Mucosa of gallbladder (tissue), 1 donor: Measurements from ENCODE around the gene TRIM63. TPM values are rescaled to one million over a fixed set of nuclear protein-coding genes. Genes with fewer than 3 reads are reported as not detected.
"Not testable (repeated sequence)": the region's sequence is repeated elsewhere in the genome, so short reads cannot be mapped to it uniquely, and the experiment has no call there.

Experiments used
- DNase-seq: peaks from one replicate; pipeline ENCODE4 v3.0.0-alpha.2; 2020; ENCODE audit warnings: low spot score
- total RNA-seq: library from RNA; stranded (reverse); gene quantifications from one replicate; pipeline ENCODE4 v1.2.1, GENCODE V29; 2021
- donor health status: DM: no; HTN: no; CAD: no.

TRIM63 gene
- 6.1 TPM for total RNA-seq

DNA sequence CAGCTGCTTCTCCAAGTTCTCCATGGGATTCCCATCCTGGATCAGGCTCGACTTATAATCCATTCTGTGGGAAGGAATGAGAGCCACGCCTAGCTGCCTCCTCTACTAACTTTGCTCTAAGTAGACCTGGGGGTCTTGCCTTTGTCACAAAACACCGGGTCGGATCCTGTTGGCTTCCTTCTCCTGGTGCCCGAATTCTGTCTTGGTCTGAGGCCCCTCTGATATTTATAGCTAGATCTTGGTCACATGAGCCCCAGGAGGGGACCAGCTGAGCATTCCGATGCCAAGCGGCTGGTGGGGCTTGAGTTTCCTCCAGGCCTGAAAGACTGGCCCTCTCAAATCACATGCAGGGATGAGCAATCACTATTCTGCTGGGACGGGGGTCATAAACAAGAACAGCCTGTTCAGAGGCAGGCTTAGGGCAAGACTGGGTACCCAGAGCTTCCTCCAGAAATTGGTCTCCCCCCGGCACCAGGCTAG lies at the start of gene TRIM63:
TRIM63 (minus strand) TSS at position 199 of the 480 bp plus-strand sequence; CDS start at position 63, 136 bp downstream.
- DNase-seq = no peak

DNA sequence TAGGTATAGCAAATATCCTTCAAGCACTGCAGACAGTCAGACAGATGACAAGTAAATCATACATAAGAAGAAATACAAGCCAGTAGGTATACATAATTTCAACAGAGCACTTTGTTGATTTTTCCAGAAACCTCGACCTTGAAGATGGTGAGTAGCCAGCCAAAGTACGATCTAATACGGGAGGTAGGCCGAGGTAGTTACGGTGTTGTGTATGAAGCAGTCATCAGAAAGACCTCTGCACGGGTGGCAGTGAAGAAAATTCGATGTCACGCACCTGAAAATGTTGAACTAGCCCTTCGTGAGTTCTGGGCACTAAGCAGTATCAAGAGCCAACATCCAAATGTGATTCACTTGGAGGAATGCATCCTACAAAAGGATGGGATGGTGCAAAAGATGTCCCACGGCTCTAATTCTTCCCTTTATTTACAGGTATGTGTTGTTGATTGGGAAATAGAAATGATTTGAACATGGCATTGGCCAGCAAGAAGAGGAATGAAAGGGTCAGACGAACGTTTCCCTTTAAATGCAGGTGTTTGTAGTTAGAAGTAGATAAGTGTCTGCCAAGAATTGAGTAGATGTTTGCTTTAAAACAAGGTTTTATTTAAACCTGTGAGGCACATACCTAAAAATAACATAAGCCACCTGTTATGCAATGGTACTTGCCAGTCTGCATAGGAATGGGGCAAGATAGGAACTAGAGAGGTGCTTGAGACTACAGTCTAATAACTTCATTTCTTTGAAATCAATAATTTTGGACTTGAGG lies 46.9 kb upstream of the TRIM63 start:
- no peak for DNase-seq

DNA sequence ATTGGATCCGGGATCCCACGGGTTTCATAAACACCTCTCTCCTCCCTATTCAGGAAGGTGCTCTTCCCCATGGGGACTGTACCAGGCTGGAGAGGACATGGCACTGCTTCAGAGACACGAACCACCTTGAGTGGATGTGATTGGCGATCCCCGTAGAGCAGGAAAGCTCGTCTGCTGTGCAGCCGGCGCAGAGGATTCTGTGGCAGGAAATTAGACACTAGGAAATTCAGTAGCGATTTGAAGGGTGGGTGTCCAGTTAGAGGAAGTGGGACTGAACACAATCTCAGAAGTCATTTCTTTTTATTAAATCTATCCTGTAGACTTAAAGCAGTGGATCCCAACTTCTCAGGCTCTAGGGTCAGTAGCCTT lies 45.0 kb upstream of the TRIM63 start:
- DNase-seq = no peak

DNA sequence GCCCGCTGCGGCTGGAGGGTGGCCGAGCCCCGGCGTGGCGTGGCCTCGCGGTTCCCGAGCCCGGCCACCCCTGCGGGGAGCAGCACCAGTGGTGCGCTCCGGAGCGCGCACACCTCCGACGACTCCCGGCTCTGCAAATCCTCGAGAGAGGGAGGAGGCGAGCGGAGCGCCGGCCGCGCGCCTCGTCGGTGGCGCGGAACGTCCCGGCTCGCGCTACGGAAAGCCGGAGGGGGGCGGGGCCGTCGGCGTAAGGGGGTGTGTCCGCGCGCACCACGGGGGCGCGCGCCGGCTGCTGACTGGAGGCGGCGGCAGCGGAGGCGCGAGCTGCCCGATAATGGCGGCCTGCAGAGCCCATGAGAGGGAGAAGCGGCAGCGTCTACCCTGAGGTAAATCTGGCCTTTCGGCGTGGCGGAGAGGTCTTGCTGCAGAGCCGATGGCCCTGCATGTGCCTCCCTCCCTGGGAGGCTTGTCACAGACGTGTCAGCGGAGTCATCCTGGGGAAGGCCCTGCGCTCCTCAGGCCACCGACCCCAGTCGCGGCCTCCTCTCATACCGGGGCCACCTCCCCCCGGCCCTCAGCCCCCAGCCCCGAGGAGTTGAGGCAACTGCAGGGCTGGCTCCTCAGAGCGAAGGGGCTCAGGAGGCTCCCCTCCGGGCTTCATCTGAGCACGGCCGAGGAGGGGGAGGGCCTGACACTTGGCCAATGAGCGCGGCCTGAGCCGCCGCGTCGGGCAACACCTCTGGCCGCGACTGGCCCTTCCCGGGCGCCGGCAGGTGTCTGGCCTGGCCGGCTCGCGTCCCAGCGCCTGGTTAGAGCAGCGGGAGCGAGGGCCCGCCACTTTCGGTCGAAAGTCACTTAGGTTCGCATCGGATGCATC lies 44.3 kb upstream of the TRIM63 start, which contains the start of gene PDIK1L:
PDIK1L (plus strand) TSS at position 295 of the 877 bp plus-strand sequence. CDS start 2,485 bp downstream, outside the sequence.
- peak; percentile 96 for DNase-seq

DNA sequence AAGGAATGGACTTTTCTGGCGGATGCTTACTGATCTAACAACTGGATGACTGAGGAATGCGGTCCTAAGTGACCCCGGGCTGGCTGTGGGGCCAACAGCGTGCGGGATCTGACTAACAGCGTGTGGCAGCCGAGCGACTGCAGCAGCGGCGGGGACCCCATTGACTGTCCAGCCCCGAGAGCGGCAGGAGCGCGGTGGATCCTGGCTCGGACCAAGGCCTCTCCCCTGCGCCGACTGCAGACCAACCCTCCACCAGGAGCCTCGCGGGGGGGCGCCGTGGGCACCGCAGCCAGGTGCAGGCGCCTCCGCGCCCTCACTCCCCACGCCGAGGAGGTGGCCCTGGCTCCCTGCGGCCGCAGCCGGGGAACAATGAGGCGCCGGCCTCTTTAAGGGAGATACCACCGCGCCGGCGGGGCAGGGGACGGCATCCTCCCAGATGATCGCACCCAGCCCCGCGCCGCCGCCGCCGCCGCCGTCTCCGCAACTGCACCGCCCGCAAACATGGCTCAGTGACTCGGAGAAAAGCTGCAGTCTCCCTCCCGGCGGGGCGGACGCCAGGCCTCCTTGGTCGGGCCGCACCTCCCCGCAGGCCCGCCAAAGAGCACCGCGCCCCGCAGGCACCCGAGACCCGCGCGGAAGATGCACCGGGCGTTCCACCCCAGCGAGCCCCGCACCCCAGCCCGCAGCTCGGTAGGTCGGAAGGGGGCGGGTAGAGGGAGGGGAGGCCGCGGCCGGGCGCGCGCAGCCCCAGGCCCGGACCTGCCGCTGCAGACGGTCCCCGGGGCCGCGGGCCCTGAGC lies 43.5 kb upstream of the TRIM63 start:
- peak; percentile 79 for DNase-seq

DNA sequence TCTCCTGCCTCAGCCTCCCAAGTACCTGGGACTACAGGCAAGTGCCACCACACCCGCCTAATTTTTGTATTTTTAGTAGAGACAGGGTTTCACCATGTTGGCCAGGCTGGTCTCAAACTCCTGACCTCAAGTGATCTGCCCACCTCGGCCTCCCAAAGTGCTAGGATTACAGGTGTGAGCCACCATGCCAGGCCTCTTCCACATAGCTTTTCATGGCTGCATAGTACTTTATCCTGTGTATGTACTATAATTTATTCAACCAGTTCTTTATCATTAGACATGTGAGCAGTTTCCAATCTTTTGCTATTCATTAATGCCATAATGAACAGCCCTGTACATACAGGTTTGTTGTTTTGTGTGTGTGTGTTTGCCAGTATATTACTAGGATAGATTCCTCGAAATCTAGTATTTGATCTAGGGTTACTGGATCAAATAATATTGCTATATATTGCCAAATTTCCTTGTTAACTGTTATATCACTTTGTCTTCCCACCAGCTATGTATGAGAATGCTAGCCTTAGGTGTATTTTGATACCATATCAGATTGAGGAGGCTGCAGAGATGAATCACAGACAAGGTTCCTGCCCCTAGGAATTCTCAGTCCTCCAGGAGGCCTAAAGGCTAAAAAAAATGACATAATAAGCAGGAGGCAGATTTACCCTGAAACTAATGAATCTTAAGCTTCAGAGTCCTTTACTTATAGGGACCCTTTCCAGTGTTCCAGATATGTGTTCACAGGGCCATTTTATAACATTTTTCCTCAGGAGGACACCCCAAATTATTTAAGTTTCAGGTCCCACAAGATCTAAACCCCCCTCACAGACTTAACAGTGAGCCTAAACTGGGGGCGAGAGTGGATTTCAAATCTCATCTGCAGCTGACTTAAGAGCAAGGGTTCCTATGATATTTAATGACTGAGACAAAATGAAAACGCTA lies 42.1 kb upstream of the TRIM63 start:
- no peak for DNase-seq

DNA sequence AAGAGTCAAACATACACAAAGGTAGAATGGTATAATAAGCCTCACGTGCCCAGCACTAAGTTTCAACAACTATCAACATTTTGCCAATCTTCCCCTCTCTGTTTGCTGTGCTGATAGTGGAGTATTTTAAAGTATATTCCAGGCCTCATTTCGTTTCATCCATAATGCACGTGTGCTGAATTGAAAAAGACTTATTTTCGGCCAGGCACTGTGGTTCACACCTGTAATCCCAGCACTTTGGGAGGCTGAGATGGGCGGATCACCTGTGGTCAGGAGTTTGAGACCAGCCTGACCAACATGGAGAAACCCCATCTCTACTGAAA lies 37.8 kb upstream of the TRIM63 start:
- DNase-seq = not testable (repeated sequence)

DNA sequence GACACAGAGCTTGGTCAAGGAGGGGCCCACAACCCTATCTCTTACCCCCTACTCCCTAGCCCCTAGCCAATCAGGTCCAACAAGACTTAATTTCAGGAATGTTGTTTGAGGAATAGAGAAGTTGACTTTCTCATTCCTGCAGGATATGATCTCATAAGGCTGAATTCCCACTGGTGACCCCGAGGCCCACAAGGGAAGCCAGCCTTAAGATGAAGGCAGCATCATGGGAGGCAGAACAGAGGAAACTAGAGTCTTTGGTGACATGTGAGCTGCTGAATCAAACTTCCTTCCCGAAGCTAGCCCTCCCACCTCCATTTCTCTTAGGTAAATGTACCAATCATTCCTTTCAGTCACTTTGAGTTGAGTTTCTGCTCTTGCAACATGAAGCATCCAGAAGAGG lies 35.1 kb upstream of the TRIM63 start:
- no peak for DNase-seq

DNA sequence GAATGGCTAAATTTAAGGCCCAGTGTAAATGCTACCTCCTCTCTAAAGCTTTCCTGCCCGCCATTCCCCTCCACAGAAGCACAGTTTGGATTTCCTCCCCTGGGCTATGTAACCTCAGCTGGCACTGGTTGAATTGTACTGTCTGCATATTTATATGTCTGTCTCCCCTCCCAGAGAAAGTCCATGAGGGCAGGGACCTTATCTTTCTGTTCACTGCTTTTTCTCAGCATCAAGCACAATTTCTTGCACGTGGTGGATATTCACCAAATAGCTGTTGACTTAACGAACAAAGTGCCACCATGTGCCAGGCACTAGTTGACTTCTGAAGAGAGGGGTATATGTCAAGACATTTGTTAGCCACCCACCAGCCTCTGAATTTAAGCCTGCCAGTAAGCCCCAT lies 34.7 kb upstream of the TRIM63 start:
- no peak for DNase-seq

DNA sequence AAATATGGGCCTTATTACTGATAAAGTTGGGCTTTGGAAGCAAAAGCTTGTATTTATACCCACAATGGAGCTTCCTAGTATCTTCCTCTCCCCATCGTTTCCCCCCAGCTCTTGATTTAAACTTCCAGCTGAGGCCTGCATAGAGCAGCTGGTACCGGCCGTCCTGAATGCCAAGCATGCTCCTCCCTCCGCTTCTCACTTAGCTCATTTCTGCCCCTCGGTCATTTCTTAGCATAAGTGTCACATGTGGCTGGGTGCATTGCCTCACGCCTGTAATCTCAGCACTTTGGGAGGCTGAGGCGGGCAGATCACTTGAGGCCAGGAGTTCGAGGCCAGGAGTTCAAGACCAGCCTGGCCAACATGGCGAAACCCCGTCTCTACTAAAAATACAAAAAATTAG lies 32.8 kb upstream of the TRIM63 start:
- not testable (repeated sequence) for DNase-seq

DNA sequence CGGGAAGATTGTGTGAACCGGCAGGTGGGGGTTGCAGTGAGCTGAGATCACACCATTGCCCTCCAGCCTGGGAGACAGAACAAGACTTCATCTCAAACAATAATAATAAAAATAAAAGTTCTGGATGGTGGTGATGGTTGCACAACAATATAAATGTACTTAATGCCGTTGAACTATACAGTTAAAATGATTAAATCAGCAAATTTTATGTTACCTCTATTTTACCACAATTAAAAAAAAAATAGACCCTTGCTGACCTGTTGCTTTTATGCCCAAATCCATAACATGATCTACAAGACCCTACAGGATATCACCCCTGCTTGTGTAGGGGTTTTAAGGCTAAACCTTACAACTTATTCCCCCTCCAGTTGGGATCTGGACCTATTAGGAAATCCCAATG lies 32.4 kb upstream of the TRIM63 start:
- DNase-seq = no peak

DNA sequence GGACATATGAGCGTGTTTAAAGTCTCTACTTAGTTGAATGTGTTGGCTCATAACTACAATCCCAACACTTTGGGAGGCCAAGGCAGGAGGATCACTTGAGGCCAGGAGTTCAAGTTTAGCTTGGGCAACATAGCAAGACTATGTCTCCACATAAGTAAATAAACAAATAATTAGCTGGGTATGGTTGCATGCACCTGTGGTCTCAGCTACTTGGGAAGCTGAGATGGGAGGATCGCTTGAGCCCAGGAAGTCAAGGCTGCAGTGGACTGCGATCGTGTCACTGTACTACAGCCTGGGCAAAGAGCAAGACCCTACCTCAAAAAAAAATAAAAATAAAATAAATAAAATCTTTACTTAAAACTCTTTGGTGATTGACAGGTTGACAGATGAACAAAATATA lies 31.2 kb upstream of the TRIM63 start:
- DNase-seq = no peak

DNA sequence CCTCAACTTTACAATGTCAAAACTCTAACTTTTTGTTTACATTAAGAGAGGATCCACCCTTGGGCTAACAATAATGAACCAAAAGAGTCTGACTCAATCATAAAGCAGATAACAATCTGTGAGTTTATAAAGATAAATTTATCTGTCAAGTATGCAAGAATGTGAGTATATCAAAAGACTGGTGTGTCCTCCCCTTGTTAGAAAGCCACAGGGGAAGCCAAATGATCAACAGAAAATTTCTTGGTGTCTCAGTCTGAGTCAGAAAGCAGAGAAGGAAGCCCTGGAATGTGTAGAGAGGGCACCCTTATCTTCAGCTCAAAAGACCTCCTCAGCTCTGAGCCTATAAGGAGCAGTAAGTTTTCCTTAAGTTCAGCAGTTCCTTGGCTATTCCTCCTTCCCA lies 30.3 kb upstream of the TRIM63 start:
- no peak for DNase-seq

DNA sequence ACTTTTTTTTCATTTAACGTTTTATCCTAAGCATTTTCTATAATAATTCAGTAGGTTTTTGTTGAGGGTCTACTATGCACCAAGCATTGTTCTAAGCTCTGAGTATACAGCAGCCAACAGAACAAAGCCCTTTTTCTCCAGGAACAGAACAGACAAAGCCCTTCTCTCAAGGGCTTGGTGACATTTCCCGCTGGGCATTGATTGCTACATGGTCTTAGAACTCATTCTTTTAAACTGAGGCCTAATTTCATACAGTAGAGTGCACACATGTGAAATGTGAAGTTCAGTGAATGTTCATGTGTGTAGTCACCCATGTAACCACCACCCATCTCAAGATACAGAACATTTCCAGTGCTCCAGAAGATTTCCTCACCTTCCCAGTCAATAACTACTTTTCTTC lies 29.0 kb upstream of the TRIM63 start:
- DNase-seq = no peak

DNA sequence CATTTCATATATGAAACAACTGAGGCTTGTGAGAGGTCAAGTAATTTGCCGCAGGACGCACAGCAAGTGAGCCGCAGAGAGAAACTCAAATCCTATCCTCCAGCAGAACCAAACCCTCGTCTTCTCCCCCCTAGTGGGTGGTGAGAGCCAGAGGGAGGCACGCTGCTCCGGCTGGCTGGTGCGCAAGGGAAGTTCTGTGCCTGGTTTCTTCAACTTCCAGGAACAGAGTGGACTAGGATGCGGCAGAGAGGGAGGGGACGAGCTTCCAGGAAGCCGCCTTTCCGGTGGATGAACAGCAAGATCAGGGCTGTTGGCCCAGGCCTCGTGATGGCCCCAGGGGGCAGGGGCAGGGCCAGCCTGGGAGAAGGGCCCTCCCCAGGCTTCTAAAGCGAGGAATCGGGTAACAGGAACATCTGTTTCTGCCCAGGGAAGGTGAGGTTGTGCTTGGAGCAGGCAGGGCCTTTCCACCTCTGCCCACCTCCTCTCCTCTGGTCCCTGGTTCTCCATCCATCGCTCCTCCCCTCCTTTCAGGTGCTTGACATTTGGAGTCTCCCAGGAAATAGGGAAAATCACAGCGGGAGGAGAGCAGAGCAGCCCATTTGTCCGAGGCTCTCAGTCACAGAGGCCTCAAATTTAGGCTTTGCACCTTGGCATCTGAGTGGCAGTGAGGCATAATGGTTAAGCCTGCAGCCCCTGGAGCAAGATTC lies 27.4 kb upstream of the TRIM63 start:
- no peak for DNase-seq

DNA sequence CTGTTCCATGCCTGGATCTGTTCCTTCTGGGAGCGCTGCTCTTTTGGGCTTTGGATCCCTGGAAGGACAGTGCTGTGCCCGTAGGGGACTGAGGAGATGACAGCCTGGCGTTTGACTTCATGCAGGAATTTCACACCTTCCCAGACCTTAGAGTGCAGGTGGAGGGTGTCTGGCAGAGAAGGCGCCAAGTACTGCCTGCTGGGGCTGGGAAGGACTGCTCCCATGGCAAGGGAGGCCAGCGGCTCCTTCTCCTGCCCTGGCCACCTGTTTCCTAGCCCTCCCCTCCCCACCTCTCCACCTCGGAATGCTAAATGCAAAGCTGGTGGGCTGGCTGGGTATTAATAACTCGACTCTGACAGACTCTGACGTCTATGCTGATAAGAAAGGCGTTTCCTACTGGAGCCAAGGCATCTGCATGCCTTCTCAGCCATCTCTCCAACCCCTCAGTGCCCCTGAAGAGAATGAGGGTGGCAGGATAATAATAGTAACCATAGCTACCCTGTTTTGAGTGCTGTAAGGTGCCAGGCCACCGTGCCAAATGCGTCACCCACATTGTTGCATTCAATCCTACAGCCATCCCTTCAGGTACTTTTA lies 26.7 kb upstream of the TRIM63 start:
- no peak for DNase-seq

DNA sequence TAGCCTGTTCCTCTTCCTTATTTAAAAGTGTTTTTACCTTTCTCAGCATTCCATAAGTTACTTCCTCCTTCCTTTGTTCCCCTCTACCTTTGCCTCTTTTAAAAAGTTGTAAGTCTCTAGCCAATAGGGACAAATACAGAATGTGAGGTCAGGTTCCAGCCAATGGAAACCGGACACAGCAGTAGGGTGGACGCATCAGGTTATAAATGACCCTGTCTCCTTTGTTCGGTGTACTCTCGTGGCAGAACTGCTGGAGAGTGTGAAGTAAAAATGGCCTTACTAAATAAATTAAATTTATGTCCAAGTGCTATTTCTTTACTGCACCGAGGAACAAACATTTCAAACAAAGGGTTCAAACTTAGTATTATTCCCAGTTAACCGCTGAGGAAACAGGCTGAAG lies 26.1 kb upstream of the TRIM63 start:
- DNase-seq = not testable (repeated sequence)

DNA sequence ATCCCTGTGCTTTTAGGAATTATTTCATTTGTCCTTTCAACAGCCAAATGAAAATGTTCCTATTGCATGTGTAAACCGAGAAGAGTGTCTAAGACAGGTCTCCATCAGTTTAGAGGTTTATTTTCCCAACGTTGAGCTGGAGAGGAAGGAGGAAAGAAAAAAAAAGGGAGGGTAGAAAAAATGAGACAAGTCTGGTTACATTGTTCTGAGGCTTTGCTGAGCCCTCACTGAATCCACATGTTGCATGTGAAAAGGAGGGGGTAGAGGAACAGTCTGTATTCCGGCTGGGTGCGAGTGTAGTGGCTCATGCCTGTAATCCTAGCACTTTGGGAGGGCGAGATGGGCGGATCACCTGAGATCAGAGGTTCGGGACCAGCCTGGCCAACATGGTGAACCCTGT lies 25.0 kb upstream of the TRIM63 start:
- no peak for DNase-seq

DNA sequence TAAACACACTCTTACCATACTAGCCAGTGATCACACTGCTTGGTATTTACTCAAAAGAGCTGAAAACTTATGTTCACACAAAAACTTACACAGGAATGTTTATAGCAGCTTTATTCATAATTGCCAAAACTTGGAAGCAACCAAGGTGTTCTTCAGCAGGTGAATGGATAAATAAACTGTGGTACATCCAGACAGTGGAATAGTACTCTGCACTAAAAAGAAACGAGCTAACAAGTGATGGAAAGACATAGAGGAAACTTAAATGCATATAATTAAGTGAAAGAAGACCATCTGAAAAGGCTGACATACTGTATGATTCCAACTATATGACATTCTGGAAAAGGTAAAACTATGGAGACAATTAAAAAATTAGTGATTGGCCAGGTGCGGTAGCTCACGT lies 23.5 kb upstream of the TRIM63 start:
- no peak for DNase-seq

DNA sequence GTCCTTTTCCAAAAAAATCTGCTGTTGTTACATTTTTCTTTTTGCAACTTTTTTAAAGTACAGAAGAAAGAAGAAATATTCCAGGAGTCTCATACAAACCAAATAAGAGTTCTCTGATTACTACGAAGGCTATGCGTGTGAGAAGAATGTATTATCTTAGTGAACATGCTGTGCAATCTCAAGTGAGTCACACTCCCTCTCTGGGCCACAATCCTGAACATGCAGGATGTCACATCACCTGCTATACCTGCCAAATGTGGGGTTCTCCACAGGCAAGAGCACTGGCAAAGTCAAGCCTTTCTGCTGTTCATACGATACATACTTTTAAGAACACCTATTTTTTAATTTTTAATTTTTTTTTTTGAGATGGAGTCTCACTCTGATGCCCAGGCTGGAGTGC lies 21.7 kb upstream of the TRIM63 start:
- DNase-seq = no peak
